Renal pelvis (tissue), 4 donors: ENCODE measurements around the gene MSH2. TPM values are rescaled to one million over a fixed set of nuclear protein-coding genes. Genes with fewer than 3 reads are reported as not detected.
A peak's percentile ranks its signal among the peaks of the same experiment; 100 is the strongest.

Experiments
- DNase-seq: peaks from one replicate; pipeline ENCODE4 v3.0.0-alpha.2; 2013
- polyA plus RNA-seq, 3 donors: library from polyadenylated mRNA; unstranded; fragments of 120-200 nt; gene quantifications; one replicate each; pipeline ENCODE4 v1.2.1, GENCODE V29; 2013; ENCODE audit not compliant: insufficient read length in 3 of 3

The MSH2 gene
- polyA plus RNA-seq, 3 donors, result 69.3 to 74.2 (median 69.7) TPM

DNA sequence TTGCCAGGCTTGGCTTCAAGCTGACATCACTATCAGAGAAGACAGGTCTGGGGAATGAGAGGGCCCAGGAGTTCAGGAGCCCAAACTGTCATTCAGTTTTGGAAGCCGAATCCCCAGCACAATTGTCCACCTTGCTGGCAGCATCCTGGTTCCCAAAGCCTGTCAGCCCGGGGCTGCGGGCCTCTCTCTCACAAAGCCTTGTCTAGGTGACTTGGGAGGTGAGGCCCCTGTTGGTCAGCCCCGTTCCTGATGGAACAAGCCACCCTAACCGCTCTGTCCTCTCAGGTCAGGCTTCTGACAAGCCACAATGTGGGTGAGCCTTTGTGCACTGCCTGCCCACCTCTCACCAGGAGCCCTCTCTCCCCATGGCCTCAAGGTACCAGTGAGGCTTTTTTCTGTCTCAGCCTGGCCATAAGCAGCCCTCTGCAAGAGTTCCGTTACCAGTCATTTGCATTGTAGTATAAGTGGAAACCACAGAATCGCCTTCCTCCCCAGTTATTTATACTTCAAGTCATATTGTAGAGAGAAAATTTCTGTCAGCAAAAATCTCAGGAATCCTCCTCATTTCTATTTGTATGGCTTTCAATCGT lies 100.6 kb downstream of the MSH2 start:
- DNase-seq, result no peak

- no peak for DNase-seq
These were observed 101.3 kb downstream of the MSH2 start for GRCh38 chr2:47504174-47504810.

DNA sequence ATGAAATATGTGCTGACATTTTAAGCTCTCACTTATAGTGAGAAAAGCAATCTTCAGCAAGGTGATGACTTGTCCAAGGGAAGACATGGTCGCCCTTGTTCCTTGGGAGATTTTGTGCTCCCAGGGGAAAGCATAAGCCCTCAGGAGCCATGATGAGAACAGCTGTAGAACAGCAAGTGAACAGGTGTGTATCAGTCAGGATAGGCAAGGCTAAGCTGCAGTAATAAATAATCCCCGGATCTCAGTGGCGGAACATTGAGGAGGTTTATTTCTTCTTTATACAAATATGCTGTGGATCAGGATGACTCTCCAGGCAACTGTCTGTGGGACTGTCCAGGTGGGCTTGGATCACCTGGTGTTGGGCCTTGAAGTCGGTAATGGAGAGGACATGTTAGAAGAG lies 103.1 kb downstream of the MSH2 start:
- no peak for DNase-seq

- no peak for DNase-seq
These were observed 103.5 kb downstream of the MSH2 start for GRCh38 chr2:47506436-47506835.

- DNase-seq, result no peak
These were observed 105.1 kb downstream of the MSH2 start for GRCh38 chr2:47508080-47508479.

DNA sequence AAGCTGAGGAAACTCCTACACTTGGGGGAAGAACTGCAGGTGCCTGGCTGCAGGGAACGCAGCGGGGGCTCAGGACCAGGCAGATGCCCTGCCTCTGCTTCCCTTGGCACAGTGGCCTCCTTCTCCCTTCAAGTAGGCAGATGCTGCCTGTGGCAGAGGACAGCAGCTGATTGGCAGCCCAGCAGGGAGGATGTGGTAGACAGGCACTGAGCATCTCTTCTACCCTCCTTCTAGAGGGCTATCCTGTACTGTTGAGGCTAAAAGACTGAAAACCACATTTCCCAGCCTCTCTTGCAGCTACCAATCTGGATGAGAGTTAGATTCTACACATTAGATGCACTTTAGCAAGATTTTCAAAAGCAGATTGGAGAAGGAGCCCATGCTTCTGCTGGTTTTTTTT lies 105.7 kb downstream of the MSH2 start:
- DNase-seq, result no peak

DNA sequence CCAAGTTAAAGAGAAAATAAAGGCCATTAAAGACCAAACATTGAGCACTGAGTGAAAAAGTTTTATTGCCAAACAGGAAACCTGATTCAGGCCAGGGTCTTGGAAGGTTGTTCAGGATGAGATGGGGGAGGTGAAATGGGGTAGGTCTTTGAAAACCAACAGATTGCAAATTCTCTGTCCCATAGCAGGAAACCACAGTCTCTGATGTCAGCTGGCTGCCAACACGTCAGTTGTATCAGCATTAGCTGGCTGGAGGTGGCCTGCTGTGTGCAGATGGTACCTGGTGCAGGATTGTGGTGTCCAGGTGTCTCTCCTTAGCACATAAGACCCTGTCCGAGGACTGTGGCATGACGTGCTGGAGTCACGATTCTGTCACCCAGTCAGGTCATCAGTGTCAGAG lies 106.3 kb downstream of the MSH2 start:
- DNase-seq, result no peak

DNA sequence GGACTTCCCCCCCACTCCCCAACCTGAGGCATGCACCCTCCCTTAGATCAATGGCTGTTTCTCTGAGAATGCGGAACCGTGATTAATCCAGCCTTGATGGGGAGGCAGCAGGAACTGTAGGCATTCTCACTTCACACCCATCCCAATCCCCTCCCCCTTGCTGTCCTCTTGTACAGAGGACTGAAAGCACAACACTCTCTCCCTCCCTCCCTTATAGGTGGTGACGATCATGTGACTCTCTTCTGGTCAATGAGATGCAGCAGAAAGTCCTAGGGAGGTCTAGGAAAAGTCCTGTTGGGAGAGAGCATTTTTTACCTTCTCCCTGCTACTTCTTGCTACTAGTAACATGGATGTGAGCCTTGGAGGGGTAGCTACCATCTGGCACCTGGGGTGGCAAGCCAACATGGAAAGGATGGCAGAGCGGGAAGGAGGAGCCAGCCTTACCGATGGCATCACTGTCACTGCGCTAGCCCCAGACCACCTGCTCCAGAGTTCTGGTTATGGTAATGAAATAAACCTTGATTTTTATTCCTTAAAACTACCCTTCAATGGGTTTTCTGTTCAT lies 106.9 kb downstream of the MSH2 start:
- DNase-seq, result no peak

GRCh38 chr2:47510745-47511144 lies 107.8 kb downstream of the MSH2 start:
- no peak for DNase-seq

- no peak for DNase-seq
These were observed 109.7 kb downstream of the MSH2 start for GRCh38 chr2:47512581-47513083.

- DNase-seq, result no peak
These were observed 111.1 kb downstream of the MSH2 start for GRCh38 chr2:47513981-47514520.

DNA sequence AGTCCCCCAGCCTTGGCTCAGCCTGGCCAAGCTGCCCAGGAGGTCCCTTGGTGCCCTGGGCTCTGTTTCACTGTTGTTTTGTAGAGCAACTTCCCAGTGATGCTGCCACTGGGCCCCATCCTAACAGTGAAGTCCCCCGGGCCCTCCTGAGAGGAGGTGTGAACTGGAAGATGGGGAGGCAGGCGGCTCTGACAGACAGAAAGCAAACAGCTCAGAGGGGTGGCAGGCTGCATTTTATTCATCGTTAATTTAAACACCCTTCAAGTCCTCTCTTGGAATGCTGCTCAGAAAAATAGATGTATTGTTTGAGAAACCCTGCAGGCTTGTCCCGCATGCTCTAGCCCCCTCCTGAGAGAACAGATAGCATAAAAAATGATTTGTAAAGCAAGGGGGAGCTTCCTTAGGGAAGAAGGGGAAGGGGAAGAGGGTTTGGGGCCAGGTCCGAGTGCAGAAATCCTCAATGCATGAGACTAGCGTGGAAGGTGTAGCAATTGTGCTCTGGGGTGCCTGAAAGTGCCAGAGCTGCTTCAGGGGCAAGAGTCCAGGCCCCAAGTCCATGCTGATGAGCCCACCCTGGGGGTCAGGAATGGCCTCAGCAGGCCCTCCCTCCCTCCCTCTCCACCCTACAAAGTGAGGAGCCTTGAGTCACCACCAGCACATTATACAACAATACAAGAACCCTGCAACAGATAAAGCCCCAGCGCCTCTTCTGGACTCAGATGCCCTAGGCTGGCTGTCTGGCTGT lies 113.6 kb downstream of the MSH2 start:
- no peak for DNase-seq

DNA sequence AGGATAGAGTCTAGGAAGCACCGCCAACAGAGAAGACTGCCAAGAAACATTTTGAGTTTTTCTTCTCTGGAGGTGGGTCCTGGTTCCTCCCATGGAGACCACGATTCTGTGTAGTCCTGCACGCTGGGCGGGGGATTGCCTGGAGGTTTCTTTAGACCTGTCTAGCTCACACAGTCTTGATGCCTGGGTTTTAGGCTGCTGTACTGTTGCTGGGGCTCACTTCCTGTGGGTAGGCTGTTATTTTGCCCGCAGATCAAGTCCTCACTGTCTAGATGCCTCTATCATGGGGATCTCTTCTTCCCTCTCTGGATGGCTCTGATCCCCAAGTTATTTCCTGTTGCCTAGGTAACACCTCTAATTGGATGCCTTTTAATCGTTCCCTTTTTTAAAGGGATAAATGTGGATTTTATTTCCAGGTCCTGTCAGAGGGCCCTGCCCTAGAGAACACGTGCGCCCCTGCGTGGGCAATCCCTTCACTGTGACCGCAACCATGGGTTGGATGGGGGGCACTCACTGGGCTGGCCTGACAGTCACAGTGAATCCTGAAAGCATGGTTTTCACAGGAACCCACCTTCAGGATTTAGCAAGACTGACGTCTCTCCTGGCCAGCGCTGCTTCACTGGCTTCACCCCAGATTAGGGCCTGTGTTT lies 115.7 kb downstream of the MSH2 start:
- DNase-seq, result no peak

DNA sequence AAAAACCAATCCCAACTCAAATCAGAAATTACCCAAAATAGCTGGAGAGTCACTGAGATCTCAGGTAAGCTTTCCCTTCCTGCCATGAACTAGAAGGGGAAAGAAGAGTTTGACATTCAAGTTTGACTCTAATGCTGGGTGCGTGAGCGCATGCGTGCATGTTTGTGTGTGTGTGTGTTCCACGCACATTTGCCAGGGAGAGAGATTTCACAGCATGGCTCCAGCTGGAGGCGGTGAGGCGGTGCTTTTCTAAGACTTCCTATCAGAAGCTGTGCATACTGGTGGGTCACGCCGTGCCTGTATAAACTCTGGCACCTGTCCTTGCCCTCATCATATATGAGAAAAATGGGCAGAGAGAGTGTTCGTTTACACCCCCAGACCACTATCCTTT lies 116.2 kb downstream of the MSH2 start:
- no peak for DNase-seq

GRCh38 chr2:47519604-47520301 lies 116.8 kb downstream of the MSH2 start:
- DNase-seq, result no peak

- no peak for DNase-seq
These were observed 117.3 kb downstream of the MSH2 start for GRCh38 chr2:47520302-47520630.

GRCh38 chr2:47520825-47521665 lies 118.1 kb downstream of the MSH2 start:
- peak; percentile 39 for DNase-seq

DNA sequence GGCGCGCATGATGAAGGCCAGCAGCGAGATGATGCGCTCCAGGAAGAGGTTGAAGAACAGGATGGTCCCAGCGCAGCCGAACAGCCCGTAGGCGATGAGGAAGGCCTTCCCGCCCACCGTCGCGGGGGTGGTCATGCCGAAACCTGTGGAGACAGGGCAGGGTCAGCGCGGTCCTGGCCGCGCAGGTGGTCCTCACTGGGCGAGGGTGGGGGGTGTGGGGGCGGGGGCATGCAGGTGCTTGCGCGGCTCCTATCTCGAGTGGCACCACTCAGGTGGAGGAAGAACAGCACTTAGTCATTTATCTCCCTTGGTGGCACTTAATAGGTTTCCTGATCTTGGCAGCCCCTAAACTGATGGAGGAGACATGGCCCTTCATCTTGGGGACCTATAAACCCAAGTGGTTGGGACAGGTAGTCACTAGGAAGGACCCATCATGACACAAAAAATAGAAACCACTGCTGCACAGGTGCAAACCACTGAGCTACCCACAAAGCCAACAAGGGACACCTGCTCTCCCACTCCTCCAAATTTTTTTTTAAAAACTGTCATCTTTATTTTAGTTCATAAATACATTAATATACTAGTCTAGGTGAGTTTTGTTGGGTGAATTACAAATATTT lies 118.8 kb downstream of the MSH2 start:
- DNase-seq, result no peak

DNA sequence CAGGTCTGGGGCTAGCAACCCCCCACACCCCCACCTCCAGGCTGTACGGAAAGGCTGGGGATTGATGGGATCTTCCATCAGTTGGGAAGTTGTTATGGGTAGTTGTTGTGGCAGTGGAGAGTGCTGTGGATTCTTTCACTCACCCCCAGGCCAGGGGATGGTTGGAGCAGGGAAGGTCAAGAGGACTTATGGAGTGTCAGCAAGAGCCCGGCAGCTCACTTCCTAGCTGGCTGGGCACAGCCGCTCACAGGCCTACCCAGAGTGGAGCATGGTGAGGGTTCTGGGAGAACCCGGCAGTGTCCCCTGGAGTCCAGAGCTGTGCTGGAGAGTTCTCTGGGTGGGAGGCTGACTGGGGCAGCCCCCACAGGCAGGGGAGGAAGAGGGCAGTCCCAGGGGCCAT lies 122.2 kb downstream of the MSH2 start:
- no peak for DNase-seq

- no peak for DNase-seq
These were observed 125.5 kb downstream of the MSH2 start for GRCh38 chr2:47528455-47528854.
